SK-N-MC (cell line): Measurements from ENCODE around the gene IMPG2.

Experiments used
- EZH2 ChIP-seq: fragments of 200-600 bp; sonication (generic); IDR thresholded peaks from one replicate; pipeline ENCODE4 v1.6.1; 2017; ENCODE audit warnings: antibody characterized with exemption
- POLR2AphosphoS5 ChIP-seq: IDR thresholded peaks from 2 replicates; pipeline ENCODE4 v1.6.1; 2012; ENCODE audit warnings: mild to moderate bottlenecking, low read depth, low read length, borderline replicate concordance

GRCh38 chr3:101179637-101180036, 140.7 kb downstream of the IMPG2 start:
- TF ChIP-seq EZH2 (no peak), POLR2AphosphoS5 (no peak)
